ENCODE results near the gene NOS2.
"Not testable (repeated sequence)": the region's sequence is repeated elsewhere in the genome, so short reads cannot be mapped to it uniquely, and the experiment has no call there.

NOS2 gene

GRCh38 chr17:27733773-27734172 lies 66.6 kb downstream of the NOS2 start:
- Histone ChIP-seq H3F3A (ENCODE audit: control insufficient read depth, insufficient read depth) (no peaks in the 10 kb centered on the region), H3K36me3 (ENCODE audit: control insufficient read depth, low read length) (no peaks in the 10 kb centered on the region), H3K4me2 (ENCODE audit: low read length) (no peak overlapping the region), H3K27ac (ENCODE audit: low read depth, low read length) (no peak overlapping the region), H3K4me3 (ENCODE audit: low read length) (no peak overlapping the region), H3K9me2 (replicated peaks; ENCODE audit: control insufficient read depth, low read length) (no peaks in the 10 kb centered on the region), H3K27me3 (ENCODE audit: control insufficient read depth, low read length) (peaks cover 18% of the 10 kb centered on the region), H4K20me1 (ENCODE audit: control insufficient read depth, insufficient read depth, low read depth, low read length) (no peaks in the 10 kb centered on the region), H3K4me1 (ENCODE audit: control insufficient read depth, low read length) (no peaks in the 10 kb centered on the region), H3K79me2 (ENCODE audit: control insufficient read depth, low read length) (no peaks in the 10 kb centered on the region), H3K9me3 (ENCODE audit: control insufficient read depth, insufficient read depth, low read length) (no peaks in the 10 kb centered on the region)
- TF ChIP-seq CTCF (IDR thresholded peaks at IDR 0.05; ENCODE audit: low read depth, low read length, poor library complexity, severe bottlenecking) (no peak), EZH2phosphoT487 (IDR thresholded peaks at IDR 0.05; ENCODE audit: borderline replicate concordance, low read length) (no peak)

- not testable (repeated sequence) for H3K36me3 ChIP-seq (ENCODE audit: control insufficient read depth, low read length); H4K20me1 ChIP-seq (ENCODE audit: control insufficient read depth, insufficient read depth, low read depth, low read length); H3K27ac ChIP-seq (ENCODE audit: low read depth, low read length); H3K9me3 ChIP-seq (ENCODE audit: control insufficient read depth, insufficient read depth, low read length); H3K4me3 ChIP-seq (ENCODE audit: low read length); H3K79me2 ChIP-seq (ENCODE audit: control insufficient read depth, low read length); H3K4me2 ChIP-seq (ENCODE audit: low read length); H3F3A ChIP-seq (ENCODE audit: control insufficient read depth, insufficient read depth); H3K9me2 ChIP-seq (replicated peaks; ENCODE audit: control insufficient read depth, low read length); H3K4me1 ChIP-seq (ENCODE audit: control insufficient read depth, low read length)
- peaks cover 16% of the 10 kb centered on the region for H3K27me3 ChIP-seq (ENCODE audit: control insufficient read depth, low read length)
Measured at GRCh38 chr17:27732746-27733145, 67.6 kb downstream of the NOS2 start.

GRCh38 chr17:27725982-27726381 lies 74.3 kb downstream of the NOS2 start:
- not testable (repeated sequence) for H3K4me2 ChIP-seq (ENCODE audit: low read length); H4K20me1 ChIP-seq (ENCODE audit: control insufficient read depth, insufficient read depth, low read depth, low read length); H3K9me3 ChIP-seq (ENCODE audit: control insufficient read depth, insufficient read depth, low read length)

GRCh38 chr17:27721797-27722196 lies 78.5 kb downstream of the NOS2 start:
- H3K4me3 ChIP-seq (ENCODE audit: low read length): no peak overlapping the region
- no peaks in the 10 kb centered on the region for H3K4me1 ChIP-seq (ENCODE audit: control insufficient read depth, low read length)
- H4K20me1 ChIP-seq (ENCODE audit: control insufficient read depth, insufficient read depth, low read depth, low read length): no peaks in the 10 kb centered on the region
- no peaks in the 10 kb centered on the region for H3K79me2 ChIP-seq (ENCODE audit: control insufficient read depth, low read length)
- no peaks in the 10 kb centered on the region for H3K9me2 ChIP-seq (replicated peaks; ENCODE audit: control insufficient read depth, low read length)
- H3K27ac ChIP-seq (ENCODE audit: low read depth, low read length): no peak overlapping the region
- H3K9me3 ChIP-seq (ENCODE audit: control insufficient read depth, insufficient read depth, low read length): no peaks in the 10 kb centered on the region
- no peaks in the 10 kb centered on the region for H3K27me3 ChIP-seq (ENCODE audit: control insufficient read depth, low read length)
- H3K36me3 ChIP-seq (ENCODE audit: control insufficient read depth, low read length): no peaks in the 10 kb centered on the region
- H3K4me2 ChIP-seq (ENCODE audit: low read length): no peak overlapping the region
- TF ChIP-seq EZH2phosphoT487 (IDR thresholded peaks at IDR 0.05; ENCODE audit: borderline replicate concordance, low read length): no peak
- no peak for TF ChIP-seq CTCF (IDR thresholded peaks at IDR 0.05; ENCODE audit: low read depth, low read length, poor library complexity, severe bottlenecking)
- H3F3A ChIP-seq (ENCODE audit: control insufficient read depth, insufficient read depth): no peaks in the 10 kb centered on the region

More at GRCh38 chr17:27725982-27726381, 74.3 kb downstream of the NOS2 start:
- not testable (repeated sequence) for H3F3A ChIP-seq (ENCODE audit: control insufficient read depth, insufficient read depth); H3K36me3 ChIP-seq (ENCODE audit: control insufficient read depth, low read length); H3K79me2 ChIP-seq (ENCODE audit: control insufficient read depth, low read length); H3K27ac ChIP-seq (ENCODE audit: low read depth, low read length); H3K4me1 ChIP-seq (ENCODE audit: control insufficient read depth, low read length); H3K9me2 ChIP-seq (replicated peaks; ENCODE audit: control insufficient read depth, low read length); H3K27me3 ChIP-seq (ENCODE audit: control insufficient read depth, low read length); H3K4me3 ChIP-seq (ENCODE audit: low read length)
